GM12878 (cell line): ENCODE results near the gene SRL. TPM values are rescaled to one million over a fixed set of nuclear protein-coding genes. Genes with fewer than 3 reads are reported as not detected.

Source experiments
- ATAC-seq: fragments of 200-7000 bp; cut with Tn5 transposase; 3 replicates; pipeline ENCODE4 v1.9.1; 2020; ENCODE audit warnings: mild to moderate bottlenecking, moderate library complexity
- BruUV-seq: library from RNA; stranded (reverse); fragments of 400-500 nt; replicated peaks from 2 replicates; lab custom pipeline; 2021; lab: Mats Ljungman, UMichigan
- CTCF ChIA-PET: fragments of 300-600 bp; sonication (Branson Sonifier 250); formaldehyde crosslinking; extraction: SDS; loops from one replicate; lab custom pipeline; 2021; ENCODE audit warnings: inconsistent platforms; lab: Yijun Ruan, JAX
- POLR2A ChIA-PET: fragments of 350-600 bp; formaldehyde crosslinking; extraction: SDS; loops from one replicate; lab custom pipeline; 2021; ENCODE audit warnings: inconsistent platforms; lab: Charles Lee
- RAD21 ChIA-PET: fragments of 300-600 bp; sonication (Branson Sonifier 250); formaldehyde crosslinking; loops from one replicate; lab custom pipeline; 2023; ENCODE audit warnings: antibody characterized with exemption; ENCODE audit not compliant: unreplicated experiment; lab: Charles Lee
- SMC1A ChIA-PET: fragments of 300-600 bp; sonication (Branson Sonifier 250); formaldehyde crosslinking; loops from one replicate; lab custom pipeline; 2023; ENCODE audit not compliant: unreplicated experiment, uncharacterized antibody; lab: Charles Lee
- DNase-seq: peaks from one replicate; pipeline ENCODE4 v3.0.0-alpha.2; 2011; ENCODE audit warnings: low read depth, low spot score
- FAIRE-seq: peaks from 3 replicates; lab custom pipeline; 2011; peaks lifted over from hg19 to GRCh38; lab: Jason Lieb, UNC
- H2AFZ ChIP-seq: 2 replicates; pipeline ENCODE4 v1.6.0; 2011; ENCODE audit warnings: low read depth, low read length, control low read depth; ENCODE audit not compliant: control insufficient read depth
- H3K27ac ChIP-seq: 2 replicates; pipeline ENCODE4 v1.5.1; 2011; ENCODE audit warnings: control low read depth; ENCODE audit not compliant: control insufficient read depth, insufficient read depth
- H3K27me3 ChIP-seq, 2 experiments: replicated peaks in 1 of 2; 2 replicates each; pipeline versions ENCODE4 v1.6.0 to v1.6.1; 2011; ENCODE audit warnings: low read length in 1 of 2; ENCODE audit not compliant: control insufficient read depth in 2 of 2, insufficient read depth in 2 of 2
- H3K36me3 ChIP-seq, 2 experiments: 2 replicates each; pipeline ENCODE4 v1.5.1; 2011; ENCODE audit warnings: low read length in 1 of 2; ENCODE audit not compliant: control insufficient read depth in 2 of 2, insufficient read depth in 2 of 2
- H3K4me1 ChIP-seq: 2 replicates; pipeline ENCODE4 v1.6.1; 2011; ENCODE audit warnings: mild to moderate bottlenecking, low read length, moderate library complexity, mixed read lengths; ENCODE audit not compliant: control insufficient read depth, insufficient read depth
- H3K4me2 ChIP-seq: 2 replicates; pipeline ENCODE4 v1.6.0; 2011; ENCODE audit warnings: control low read depth; ENCODE audit not compliant: control insufficient read depth, insufficient read depth
- H3K4me3 ChIP-seq: fragments of 200-600 bp; sonication (generic); 2 replicates; pipeline ENCODE4 v1.5.1; 2016
- H3K79me2 ChIP-seq: 2 replicates; pipeline ENCODE4 v1.6.0; 2011; ENCODE audit warnings: low read length; ENCODE audit not compliant: control insufficient read depth, insufficient read depth
- H3K9ac ChIP-seq: 2 replicates; pipeline ENCODE4 v1.8.0; 2011; ENCODE audit warnings: low read length, control low read depth, mixed read lengths; ENCODE audit not compliant: control insufficient read depth, insufficient read depth
- H3K9me3 ChIP-seq: replicated peaks from 3 replicates; pipeline ENCODE4 v1.5.1; 2011; ENCODE audit warnings: mild to moderate bottlenecking, low read length; ENCODE audit not compliant: control insufficient read depth, insufficient read depth
- H4K20me1 ChIP-seq: 2 replicates; pipeline ENCODE4 v1.6.0; 2011; ENCODE audit not compliant: control insufficient read depth, insufficient read depth
- CEBPZ ChIP-seq: fragments of 150-350 bp; IDR thresholded peaks from 2 replicates; pipeline ENCODE4 v1.6.1; 2016; ENCODE audit warnings: low read depth, low read length
- CREB1 ChIP-seq: IDR thresholded peaks from 2 replicates; pipeline ENCODE4 v1.6.1; 2012; ENCODE audit warnings: low read depth, mild to moderate bottlenecking, inconsistent platforms
- CREM ChIP-seq: IDR thresholded peaks from 2 replicates; pipeline ENCODE4 v1.6.1; 2014; ENCODE audit warnings: antibody characterized with exemption, low read depth
- EED ChIP-seq: sonication (generic); IDR thresholded peaks from 2 replicates; pipeline ENCODE4 v1.6.1; 2016; ENCODE audit warnings: antibody characterized with exemption, low read depth
- EGR1 ChIP-seq, 2 experiments: IDR thresholded peaks; 1 replicate in 1 of 2; 2 replicates in 1 of 2; pipeline ENCODE4 v1.6.1; 2011 to 2012; ENCODE audit warnings: low read depth in 2 of 2, low read length in 2 of 2, borderline replicate concordance in 1 of 2, mild to moderate bottlenecking in 1 of 2, moderate library complexity in 1 of 2
- ETV6 ChIP-seq, 2 experiments: fragments of 450-650 bp in 1 of 2; IDR thresholded peaks in 1 of 2; conservative IDR thresholded peaks in 1 of 2; 2 replicates each; pipeline ENCODE4 v1.6.1; 2014; ENCODE audit warnings: antibody characterized with exemption in 1 of 2, borderline replicate concordance in 1 of 2, low read depth in 1 of 2, mild to moderate bottlenecking in 1 of 2, moderate library complexity in 1 of 2
- IRF4 ChIP-seq: IDR thresholded peaks from 2 replicates; pipeline ENCODE4 v1.6.1; 2011; ENCODE audit warnings: low read depth, low read length
- KLF5 ChIP-seq: fragments of 450-650 bp; IDR thresholded peaks from 2 replicates; pipeline ENCODE4 v1.6.1; 2014; ENCODE audit warnings: mild to moderate bottlenecking; ENCODE audit not compliant: partially characterized antibody
- NRF1 ChIP-seq: conservative IDR thresholded peaks from 2 replicates; pipeline ENCODE4 v1.6.1; 2011; ENCODE audit warnings: mild to moderate bottlenecking, low read depth, low read length, improper control_type of control experiment
- PAX8 ChIP-seq: fragments of 450-650 bp; IDR thresholded peaks from 2 replicates; pipeline ENCODE4 v1.6.1; 2017; ENCODE audit warnings: mild to moderate bottlenecking, moderate library complexity
- POLR2AphosphoS2 ChIP-seq: IDR thresholded peaks from 2 replicates; pipeline ENCODE4 v1.6.1; 2011; ENCODE audit warnings: low read depth, mild to moderate bottlenecking, low read length, improper control_type of control experiment, moderate library complexity
- PRDM15 ChIP-seq: fragments of 450-650 bp; formaldehyde crosslinking; IDR thresholded peaks from 2 replicates; pipeline ENCODE4 v1.4.0; 2020; ENCODE audit warnings: mild to moderate bottlenecking, moderate library complexity
- RAD21 ChIP-seq: IDR thresholded peaks from 2 replicates; pipeline ENCODE4 v1.6.1; 2011; ENCODE audit warnings: mild to moderate bottlenecking, low read depth, low read length, moderate library complexity; ENCODE audit not compliant: insufficient read depth
- SPI1 ChIP-seq: IDR thresholded peaks from 2 replicates; pipeline ENCODE4 v1.6.1; 2011; ENCODE audit warnings: low read depth, mild to moderate bottlenecking, low read length, moderate library complexity, borderline replicate concordance; ENCODE audit not compliant: insufficient read depth
- SREBF1 ChIP-seq: IDR thresholded peaks from 2 replicates; pipeline ENCODE4 v1.6.1; 2012; ENCODE audit warnings: mild to moderate bottlenecking, low read length
- ZNF207 ChIP-seq: fragments of 450-650 bp; IDR thresholded peaks from 2 replicates; pipeline ENCODE4 v1.6.1; 2014; ENCODE audit warnings: antibody characterized with exemption, mild to moderate bottlenecking, borderline replicate concordance
- ZSCAN29 ChIP-seq: fragments of 450-650 bp; IDR thresholded peaks from 2 replicates; pipeline ENCODE4 v1.6.1; 2017; ENCODE audit warnings: mild to moderate bottlenecking, moderate library complexity
- WGBS: methylation state at CpG from one replicate; pipeline ENCODE4 v1.1.6; 2016; ENCODE audit warnings: low lambda C conversion rate; ENCODE audit not compliant: insufficient replicate concordance, insufficient coverage; ENCODE audit errors: missing lambda C conversion rate; 5-methylcytosine and 5-hydroxymethylcytosine counted together
- in situ Hi-C: fragments of 300-500 bp; cut with MboI; formaldehyde crosslinking; loops from 9 replicates; pipeline ENCODE4 v1.14.3; 2018; ENCODE audit warnings: mixed read lengths
- intact Hi-C: fragments of 100-400 bp; cut with micrococcal nuclease; formaldehyde crosslinking; loops from one replicate; pipeline ENCODE4 v1.14.2; 2022; ENCODE audit not compliant: unreplicated experiment
- polyA plus RNA-seq, 11 experiments: library from polyadenylated mRNA; depleted of rRNA in 4 of 11; unstranded in 6 of 11; stranded (reverse) in 5 of 11; fragments of >200 nt; fragmentation: Nextera tagmentation in 4 of 11; fragmentation: Illumina TruSeq in 1 of 11; extraction: Ambion mirVana in 4 of 11; extraction: Trizol in 1 of 11; gene quantifications; 1 replicate in 1 of 11; 2 replicates in 10 of 11; pipeline versions ENCODE4 v1.2.1 to v1.2.3, GENCODE V29; 2011 to 2016; ENCODE audit warnings: inconsistent platforms in 2 of 11, missing spikeins in 2 of 11, low read depth in 1 of 11
- total RNA-seq, 4 experiments: library from RNA; depleted of rRNA in 3 of 4; stranded (reverse); fragments of >200 nt in 3 of 4; fragmentation: Illumina TruSeq in 1 of 4; extraction: Trizol in 1 of 4; gene quantifications; 2 replicates each; pipeline versions ENCODE4 v1.2.1 to v1.2.3, GENCODE V29; 2013 to 2021

SRL gene
- total and polyA plus RNA-seq, 10 of the 15 experiments (the other 5 are each of a cell fraction or from before 2014, with no cell fraction given), result not detected

DNA sequence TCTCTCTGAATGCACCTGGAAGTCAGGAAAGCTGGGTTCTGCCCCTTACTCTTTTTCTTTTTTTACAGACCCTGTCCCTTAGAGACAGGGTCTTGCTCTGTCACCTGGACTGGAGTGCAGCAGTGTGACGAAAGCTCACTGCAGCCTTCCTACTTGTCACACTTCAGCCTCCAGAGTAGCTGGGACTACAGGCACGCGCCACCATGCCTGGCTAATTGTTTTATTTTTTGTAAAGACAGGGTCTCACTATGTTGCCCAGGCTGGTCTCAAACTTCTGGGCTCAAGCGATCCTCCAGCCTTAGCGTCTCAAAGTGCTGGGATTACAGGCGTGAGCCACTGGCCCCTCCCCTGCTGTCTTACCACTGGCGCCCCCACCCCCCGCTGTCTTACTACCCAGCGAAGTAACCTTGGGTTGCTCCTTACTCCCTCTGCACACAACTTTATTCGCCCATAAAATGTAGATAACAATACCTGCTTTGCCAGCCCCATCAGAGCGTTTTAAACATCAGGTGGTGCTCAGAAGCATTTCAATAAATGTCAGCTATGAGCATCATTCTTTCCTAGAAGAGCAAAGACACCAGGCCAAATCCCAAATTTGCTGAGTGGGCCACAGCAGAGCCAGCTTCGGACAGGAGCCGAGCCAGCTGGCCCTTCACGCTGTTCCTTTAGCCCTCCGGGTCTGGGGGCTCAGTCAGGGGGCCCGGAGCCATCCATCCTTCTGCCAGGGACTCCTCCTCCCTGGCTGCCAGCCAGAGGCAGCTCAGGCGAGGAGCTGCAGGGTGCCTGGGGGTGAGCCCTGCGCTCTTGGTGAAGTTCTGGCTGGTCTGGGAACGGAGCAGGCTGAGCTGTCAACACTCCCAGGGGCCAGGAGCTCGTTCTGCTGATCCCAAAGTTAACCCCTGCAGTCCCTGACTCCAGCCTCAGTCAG, 24.4 kb downstream of the SRL start:
- no peaks in the 10 kb centered on the region for H3K36me3 ChIP-seq
- no peak overlapping the region for H3K27ac ChIP-seq
- DNase-seq, result no peak
- TF ChIP-seq ZNF207, result no peak
- no peak for TF ChIP-seq SPI1
- TF ChIP-seq KLF5, result no peak
- TF ChIP-seq ZSCAN29, result no peak
- no peak for TF ChIP-seq CREB1
- no peak for TF ChIP-seq PAX8
- no peak for TF ChIP-seq IRF4
- TF ChIP-seq RAD21, result no peak
- no peak for TF ChIP-seq EGR1 (IDR thresholded peaks at IDR 0.05; ENCODE audit: borderline replicate concordance in 1 of 2, low read depth in 2 of 2, low read length in 2 of 2)
- TF ChIP-seq POLR2AphosphoS2, result no peak
- TF ChIP-seq EED, result no peak
- no peak for TF ChIP-seq PRDM15 (CRISPR knock-in tag)
- TF ChIP-seq NRF1, result no peak
- TF ChIP-seq ETV6 (conservative IDR thresholded peaks at IDR 0.05 in 1 of 2, IDR thresholded peaks at IDR 0.05 in 1 of 2; ENCODE audit: borderline replicate concordance in 1 of 2, low read depth in 1 of 2), result no peak
- no peak for TF ChIP-seq SREBF1
- TF ChIP-seq CEBPZ, result no peak
- no peak for TF ChIP-seq CREM
- H3K9me3 ChIP-seq, result no peaks in the 10 kb centered on the region
- H3K27me3 ChIP-seq, result no peaks in the 10 kb centered on the region; a peak in 2 of 4 replicates
- H3K9ac ChIP-seq, result no peak overlapping the region
- intact Hi-C loops, result no loop called here
- BruUV-seq, result no TSS peak
- WGBS, result 58% methylated on average over 20 of the region's 20 CpGs
- no peaks in the 10 kb centered on the region for H4K20me1 ChIP-seq
- in situ Hi-C loops, result no loop called here
- H2AFZ ChIP-seq, result no peak overlapping the region
- ChIA-PET RAD21 (no interaction called here), CTCF (interaction anchor here (0.5 to 1.4 kb wide), 3 partner anchors 22 to 235 kb away, joined by 3 to 4 read pairs (median 3); no protein-coding TSS in a partner anchor), POLR2A (no interaction called here), SMC1A (no interaction called here)
- H3K4me3 ChIP-seq, result no peak overlapping the region
- ATAC-seq, result no peak
- H3K4me2 ChIP-seq, result no peak overlapping the region
- H3K4me1 ChIP-seq, result no peaks in the 10 kb centered on the region
- no peaks in the 10 kb centered on the region for H3K79me2 ChIP-seq
- no peak for FAIRE-seq
